GM12873 (cell line): ENCODE measurements around the gene GINS1.

Experiments used
- CTCF ChIP-seq: IDR thresholded peaks from 2 replicates; pipeline ENCODE4 v1.5.1; 2012; ENCODE audit warnings: low read depth, mild to moderate bottlenecking, moderate library complexity, low read length, control low read depth; ENCODE audit not compliant: insufficient read depth; ENCODE audit errors: missing control alignments

The GINS1 gene

GRCh38 chr20:25368976-25369375 is 38.5 kb upstream of the GINS1 start:
- no peak for TF ChIP-seq CTCF

- TF ChIP-seq CTCF = no peak
These were observed 37.9 kb upstream of the GINS1 start for GRCh38 chr20:25369529-25369928.

GRCh38 chr20:25369971-25370370 is 37.5 kb upstream of the GINS1 start:
- TF ChIP-seq CTCF = no peak

- no peak for TF ChIP-seq CTCF
These were observed 34.7 kb upstream of the GINS1 start for GRCh38 chr20:25372584-25373336.

GRCh38 chr20:25374842-25375241 is 32.6 kb upstream of the GINS1 start:
- TF ChIP-seq CTCF = no peak

GRCh38 chr20:25376236-25376635 is 31.2 kb upstream of the GINS1 start:
- no peak for TF ChIP-seq CTCF

GRCh38 chr20:25376886-25377285 is 30.6 kb upstream of the GINS1 start:
- no peak for TF ChIP-seq CTCF
